Panc1 (cell line): Measurements from ENCODE around the gene FBXW7.

Experiments used
- CTCF ChIP-seq: fragments of 450-650 bp; IDR thresholded peaks from 2 replicates; pipeline ENCODE4 v1.5.1; 2017; ENCODE audit warnings: mild to moderate bottlenecking
- POLR2AphosphoS5 ChIP-seq: IDR thresholded peaks from 2 replicates; pipeline ENCODE4 v1.6.1; 2012; ENCODE audit warnings: mild to moderate bottlenecking, low read depth, low read length, moderate library complexity
- REST ChIP-seq, 2 experiments: IDR thresholded peaks; 2 replicates each; pipeline ENCODE4 v1.6.1; 2011 to 2012; ENCODE audit warnings: low read depth in 2 of 2, control low read depth in 1 of 2, low read length in 1 of 2, mild to moderate bottlenecking in 1 of 2, moderate library complexity in 1 of 2; ENCODE audit not compliant: insufficient read depth in 1 of 2
- SIN3A ChIP-seq: IDR thresholded peaks from 2 replicates; pipeline ENCODE4 v1.6.1; 2012; ENCODE audit warnings: low read depth, mild to moderate bottlenecking, low read length, moderate library complexity, borderline replicate concordance; ENCODE audit not compliant: insufficient read depth

- TF ChIP-seq CTCF (no peak), SIN3A (no peak), POLR2AphosphoS5 (no peak), REST (IDR thresholded peaks at IDR 0.05; ENCODE audit: insufficient read depth in 1 of 2, low read depth in 2 of 2, low read length in 1 of 2) (no peak)
Observed at GRCh38 chr4:152539556-152540292, 3.8 kb upstream of the FBXW7 start.
